ENCODE data around the gene TIMM17A.

Gene TIMM17A

DNA sequence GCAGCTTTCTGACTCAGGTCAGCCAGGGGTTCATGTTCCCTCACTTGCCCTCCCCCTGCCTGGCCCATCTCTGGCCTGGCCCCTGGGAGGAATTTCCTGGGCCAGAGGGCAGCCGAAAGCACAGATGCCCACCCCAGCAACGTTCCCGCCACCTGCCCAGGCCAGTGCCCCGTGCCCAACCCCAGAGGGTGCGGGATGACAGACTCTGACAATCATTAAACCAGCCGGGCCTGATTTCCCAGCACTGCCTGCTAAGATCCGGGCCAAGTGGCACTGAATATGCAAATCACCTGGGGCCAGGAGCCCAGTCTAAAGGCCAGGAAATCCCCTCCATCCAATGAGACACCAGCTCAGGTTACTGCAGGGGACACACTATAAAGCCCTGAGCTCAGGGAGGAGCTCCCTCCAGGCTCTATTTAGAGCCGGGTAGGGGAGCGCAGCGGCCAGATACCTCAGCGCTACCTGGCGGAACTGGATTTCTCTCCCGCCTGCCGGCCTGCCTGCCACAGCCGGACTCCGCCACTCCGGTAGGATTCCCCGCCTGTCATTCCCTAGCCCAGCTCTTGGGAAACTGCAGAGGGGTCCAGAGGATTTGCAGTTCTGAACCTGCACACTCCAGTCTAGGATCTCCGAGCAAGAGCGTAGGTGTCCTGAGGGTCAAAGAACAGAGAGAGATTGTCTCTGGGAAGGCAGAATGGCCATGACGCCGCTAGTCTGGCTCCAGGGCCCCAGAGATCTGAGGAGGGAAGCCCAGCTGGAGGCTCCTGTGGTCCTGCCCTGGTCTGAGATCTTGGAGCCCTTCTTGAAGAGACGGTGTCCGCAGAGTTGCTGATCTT is 55.1 kb downstream of the TIMM17A start, which contains the start of gene ELF3:
Gene ELF3 (plus strand): TSS at position 408 of the 836 bp plus-strand sequence. CDS start 550 bp downstream, outside the sequence.
- DNase-seq (ENCODE audit: insufficient read length, low spot score): no peak
- TF ChIP-seq POU2F2 (IDR thresholded peaks at IDR 0.05; ENCODE audit: low read depth, low read length) (peak; percentile 92; the same call in 1 of the 2 replicates), SPI1 (IDR thresholded peaks at IDR 0.05; ENCODE audit: low read depth, low read length) (no peak), POLR2A (IDR thresholded peaks at IDR 0.05; ENCODE audit: low read depth, low read length) (no peak), TAF1 (IDR thresholded peaks at IDR 0.05; ENCODE audit: low read depth, low read length) (no peak)
- no peak for FAIRE-seq

DNA sequence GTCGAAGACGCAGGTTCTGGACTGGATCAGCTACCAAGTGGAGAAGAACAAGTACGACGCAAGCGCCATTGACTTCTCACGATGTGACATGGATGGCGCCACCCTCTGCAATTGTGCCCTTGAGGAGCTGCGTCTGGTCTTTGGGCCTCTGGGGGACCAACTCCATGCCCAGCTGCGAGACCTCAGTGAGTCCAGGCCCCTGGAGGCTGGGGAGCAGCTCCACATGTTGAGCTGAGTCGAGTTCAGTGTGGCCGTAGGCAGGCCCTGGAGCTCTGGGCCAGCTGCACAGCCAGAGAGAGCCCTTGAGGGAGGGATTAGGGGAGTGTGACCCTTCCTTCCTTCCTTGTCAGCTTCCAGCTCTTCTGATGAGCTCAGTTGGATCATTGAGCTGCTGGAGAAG is 56.7 kb downstream of the TIMM17A start:
- TF ChIP-seq SPI1 (IDR thresholded peaks at IDR 0.05; ENCODE audit: low read depth, low read length) (no peak), POLR2AphosphoS5 (IDR thresholded peaks at IDR 0.05; ENCODE audit: low read depth, low read length) (no peak), POU2F2 (IDR thresholded peaks at IDR 0.05; ENCODE audit: low read depth, low read length) (no peak), TAF1 (IDR thresholded peaks at IDR 0.05; ENCODE audit: low read depth, low read length) (no peak), PAX5 (IDR thresholded peaks at IDR 0.05; ENCODE audit: insufficient read depth, low read length, severe bottlenecking) (no peak), POLR2A (IDR thresholded peaks at IDR 0.05; ENCODE audit: low read depth, low read length) (no peak)
- FAIRE-seq: no peak

DNA sequence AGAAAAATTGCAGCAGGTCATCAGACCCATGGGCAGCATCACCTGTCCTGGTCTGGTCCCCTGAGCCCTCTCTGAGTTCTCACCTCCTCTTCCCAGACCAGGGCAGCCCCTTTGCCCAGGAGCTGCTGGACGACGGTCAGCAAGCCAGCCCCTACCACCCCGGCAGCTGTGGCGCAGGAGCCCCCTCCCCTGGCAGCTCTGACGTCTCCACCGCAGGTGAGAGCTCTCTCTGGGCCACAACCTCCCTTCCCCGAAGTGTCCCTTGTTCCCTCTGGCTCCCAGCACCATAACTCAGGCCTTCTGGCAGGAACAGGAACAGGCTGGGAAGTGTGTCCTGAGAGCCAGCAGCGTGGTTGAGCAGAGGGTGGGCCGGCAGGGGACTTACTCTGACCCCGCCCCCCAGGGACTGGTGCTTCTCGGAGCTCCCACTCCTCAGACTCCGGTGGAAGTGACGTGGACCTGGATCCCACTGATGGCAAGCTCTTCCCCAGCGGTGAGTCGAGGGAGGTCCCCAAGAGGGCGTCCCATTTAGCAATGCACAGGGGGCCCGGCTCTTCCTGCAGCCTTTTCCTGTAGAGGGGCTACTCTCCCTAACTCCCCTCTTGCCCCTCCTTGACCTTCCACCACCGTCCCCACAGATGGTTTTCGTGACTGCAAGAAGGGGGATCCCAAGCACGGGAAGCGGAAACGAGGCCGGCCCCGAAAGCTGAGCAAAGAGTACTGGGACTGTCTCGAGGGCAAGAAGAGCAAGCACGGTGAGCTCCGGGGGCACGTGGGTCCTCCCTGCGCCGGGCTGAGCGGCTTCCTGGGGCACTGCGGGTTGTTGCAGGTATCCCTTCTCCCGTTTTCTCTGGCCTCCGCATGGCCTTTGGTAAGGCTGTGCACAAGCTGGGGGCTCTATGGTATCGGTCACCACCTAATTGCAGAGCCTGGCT is 57.5 kb downstream of the TIMM17A start:
- TF ChIP-seq SPI1 (IDR thresholded peaks at IDR 0.05; ENCODE audit: low read depth, low read length): no peak
- TF ChIP-seq POLR2A (IDR thresholded peaks at IDR 0.05; ENCODE audit: low read depth, low read length): no peak
- no peak for TF ChIP-seq PAX5 (IDR thresholded peaks at IDR 0.05; ENCODE audit: insufficient read depth, low read length, severe bottlenecking)
- TF ChIP-seq TAF1 (IDR thresholded peaks at IDR 0.05; ENCODE audit: low read depth, low read length): no peak
- no peak for TF ChIP-seq POLR2AphosphoS5 (IDR thresholded peaks at IDR 0.05; ENCODE audit: low read depth, low read length)
- TF ChIP-seq POU2F2 (IDR thresholded peaks at IDR 0.05; ENCODE audit: low read depth, low read length): no peak
- DNase-seq (ENCODE audit: insufficient read length, low spot score): no peak
- FAIRE-seq: no peak

More for the DNA sequence above, 56.7 kb downstream of the TIMM17A start:
- no peak for DNase-seq (ENCODE audit: insufficient read length, low spot score)

DNA sequence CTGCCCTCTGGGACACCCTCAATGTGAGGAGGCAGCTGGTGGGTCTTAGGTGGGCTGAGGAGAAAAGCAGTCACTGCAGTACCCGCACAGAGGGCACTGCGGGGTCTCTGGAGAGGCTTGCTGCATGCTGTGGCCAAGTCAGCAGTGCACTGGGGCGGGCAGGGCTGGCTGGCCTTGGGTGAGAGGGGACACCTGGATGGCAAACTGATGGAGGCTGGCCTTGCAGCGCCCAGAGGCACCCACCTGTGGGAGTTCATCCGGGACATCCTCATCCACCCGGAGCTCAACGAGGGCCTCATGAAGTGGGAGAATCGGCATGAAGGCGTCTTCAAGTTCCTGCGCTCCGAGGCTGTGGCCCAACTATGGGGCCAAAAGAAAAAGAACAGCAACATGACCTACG is 58.3 kb downstream of the TIMM17A start:
- no peak for DNase-seq (ENCODE audit: insufficient read length, low spot score)
- FAIRE-seq: no peak
- TF ChIP-seq POLR2AphosphoS5 (IDR thresholded peaks at IDR 0.05; ENCODE audit: low read depth, low read length) (no peak), PAX5 (IDR thresholded peaks at IDR 0.05; ENCODE audit: insufficient read depth, low read length, severe bottlenecking) (no peak), SPI1 (IDR thresholded peaks at IDR 0.05; ENCODE audit: low read depth, low read length) (no peak), POU2F2 (IDR thresholded peaks at IDR 0.05; ENCODE audit: low read depth, low read length) (no peak), POLR2A (IDR thresholded peaks at IDR 0.05; ENCODE audit: low read depth, low read length) (no peak), TAF1 (IDR thresholded peaks at IDR 0.05; ENCODE audit: low read depth, low read length) (no peak)

DNA sequence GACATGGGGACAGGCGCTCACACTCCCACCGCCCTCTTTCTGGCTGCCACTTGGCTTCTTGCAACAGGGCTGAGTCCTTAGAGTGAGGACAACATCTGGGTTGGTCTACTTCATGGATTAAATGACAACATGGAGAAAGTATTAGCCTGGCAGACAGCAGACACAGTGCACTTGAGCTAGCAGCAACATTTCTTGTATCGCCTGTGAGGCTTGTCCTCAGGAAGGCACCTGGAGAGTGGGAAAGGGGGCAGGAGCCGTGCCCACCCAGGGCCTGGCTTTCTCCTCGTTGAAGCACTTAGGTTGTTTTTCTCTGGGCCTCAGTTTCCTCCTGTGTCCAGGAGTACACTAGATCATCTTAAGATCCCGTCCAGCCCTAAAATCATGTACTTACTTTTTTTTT is 58.8 kb downstream of the TIMM17A start:
- FAIRE-seq (no peak), DNase-seq (ENCODE audit: insufficient read length, low spot score) (no peak)
- no peak for TF ChIP-seq POLR2A (IDR thresholded peaks at IDR 0.05; ENCODE audit: low read depth, low read length)
- TF ChIP-seq POU2F2 (IDR thresholded peaks at IDR 0.05; ENCODE audit: low read depth, low read length): no peak
- TF ChIP-seq PAX5 (IDR thresholded peaks at IDR 0.05; ENCODE audit: insufficient read depth, low read length, severe bottlenecking): no peak
- TF ChIP-seq TAF1 (IDR thresholded peaks at IDR 0.05; ENCODE audit: low read depth, low read length): no peak
- TF ChIP-seq POLR2AphosphoS5 (IDR thresholded peaks at IDR 0.05; ENCODE audit: low read depth, low read length): no peak
- no peak for TF ChIP-seq SPI1 (IDR thresholded peaks at IDR 0.05; ENCODE audit: low read depth, low read length)

DNA sequence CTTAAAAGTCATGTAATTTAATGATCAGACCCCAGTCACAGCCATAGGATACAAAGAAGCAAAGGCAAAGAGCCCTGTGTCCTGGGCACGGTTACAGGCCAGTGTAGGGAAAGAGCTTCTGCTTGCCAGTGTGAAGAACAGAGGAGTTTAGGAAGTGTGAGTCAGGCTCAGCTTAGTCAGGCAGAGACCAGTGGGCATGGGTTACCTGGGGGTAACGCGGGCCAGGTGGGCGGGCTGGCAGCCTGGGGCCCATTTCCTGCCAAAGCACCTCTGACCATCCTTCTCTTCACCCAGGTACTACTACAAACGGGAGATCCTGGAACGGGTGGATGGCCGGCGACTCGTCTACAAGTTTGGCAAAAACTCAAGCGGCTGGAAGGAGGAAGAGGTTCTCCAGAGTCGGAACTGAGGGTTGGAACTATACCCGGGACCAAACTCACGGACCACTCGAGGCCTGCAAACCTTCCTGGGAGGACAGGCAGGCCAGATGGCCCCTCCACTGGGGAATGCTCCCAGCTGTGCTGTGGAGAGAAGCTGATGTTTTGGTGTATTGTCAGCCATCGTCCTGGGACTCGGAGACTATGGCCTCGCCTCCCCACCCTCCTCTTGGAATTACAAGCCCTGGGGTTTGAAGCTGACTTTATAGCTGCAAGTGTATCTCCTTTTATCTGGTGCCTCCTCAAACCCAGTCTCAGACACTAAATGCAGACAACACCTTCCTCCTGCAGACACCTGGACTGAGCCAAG is 59.8 kb downstream of the TIMM17A start:
- no peak for TF ChIP-seq POLR2AphosphoS5 (IDR thresholded peaks at IDR 0.05; ENCODE audit: low read depth, low read length)
- TF ChIP-seq POU2F2 (IDR thresholded peaks at IDR 0.05; ENCODE audit: low read depth, low read length): no peak
- TF ChIP-seq PAX5 (IDR thresholded peaks at IDR 0.05; ENCODE audit: insufficient read depth, low read length, severe bottlenecking): no peak
- no peak for TF ChIP-seq POLR2A (IDR thresholded peaks at IDR 0.05; ENCODE audit: low read depth, low read length)
- no peak for TF ChIP-seq SPI1 (IDR thresholded peaks at IDR 0.05; ENCODE audit: low read depth, low read length)
- no peak for TF ChIP-seq TAF1 (IDR thresholded peaks at IDR 0.05; ENCODE audit: low read depth, low read length)
- DNase-seq (ENCODE audit: insufficient read length, low spot score) (no peak), FAIRE-seq (no peak)

DNA sequence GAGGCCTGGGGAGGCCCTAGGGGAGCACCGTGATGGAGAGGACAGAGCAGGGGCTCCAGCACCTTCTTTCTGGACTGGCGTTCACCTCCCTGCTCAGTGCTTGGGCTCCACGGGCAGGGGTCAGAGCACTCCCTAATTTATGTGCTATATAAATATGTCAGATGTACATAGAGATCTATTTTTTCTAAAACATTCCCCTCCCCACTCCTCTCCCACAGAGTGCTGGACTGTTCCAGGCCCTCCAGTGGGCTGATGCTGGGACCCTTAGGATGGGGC is 60.3 kb downstream of the TIMM17A start:
- DNase-seq (ENCODE audit: insufficient read length, low spot score): no peak
- TF ChIP-seq POLR2AphosphoS5 (IDR thresholded peaks at IDR 0.05; ENCODE audit: low read depth, low read length): no peak
- TF ChIP-seq POU2F2 (IDR thresholded peaks at IDR 0.05; ENCODE audit: low read depth, low read length): no peak
- no peak for TF ChIP-seq PAX5 (IDR thresholded peaks at IDR 0.05; ENCODE audit: insufficient read depth, low read length, severe bottlenecking)
- TF ChIP-seq TAF1 (IDR thresholded peaks at IDR 0.05; ENCODE audit: low read depth, low read length): no peak
- TF ChIP-seq POLR2A (IDR thresholded peaks at IDR 0.05; ENCODE audit: low read depth, low read length): no peak
- TF ChIP-seq SPI1 (IDR thresholded peaks at IDR 0.05; ENCODE audit: low read depth, low read length): no peak
- FAIRE-seq: no peak

DNA sequence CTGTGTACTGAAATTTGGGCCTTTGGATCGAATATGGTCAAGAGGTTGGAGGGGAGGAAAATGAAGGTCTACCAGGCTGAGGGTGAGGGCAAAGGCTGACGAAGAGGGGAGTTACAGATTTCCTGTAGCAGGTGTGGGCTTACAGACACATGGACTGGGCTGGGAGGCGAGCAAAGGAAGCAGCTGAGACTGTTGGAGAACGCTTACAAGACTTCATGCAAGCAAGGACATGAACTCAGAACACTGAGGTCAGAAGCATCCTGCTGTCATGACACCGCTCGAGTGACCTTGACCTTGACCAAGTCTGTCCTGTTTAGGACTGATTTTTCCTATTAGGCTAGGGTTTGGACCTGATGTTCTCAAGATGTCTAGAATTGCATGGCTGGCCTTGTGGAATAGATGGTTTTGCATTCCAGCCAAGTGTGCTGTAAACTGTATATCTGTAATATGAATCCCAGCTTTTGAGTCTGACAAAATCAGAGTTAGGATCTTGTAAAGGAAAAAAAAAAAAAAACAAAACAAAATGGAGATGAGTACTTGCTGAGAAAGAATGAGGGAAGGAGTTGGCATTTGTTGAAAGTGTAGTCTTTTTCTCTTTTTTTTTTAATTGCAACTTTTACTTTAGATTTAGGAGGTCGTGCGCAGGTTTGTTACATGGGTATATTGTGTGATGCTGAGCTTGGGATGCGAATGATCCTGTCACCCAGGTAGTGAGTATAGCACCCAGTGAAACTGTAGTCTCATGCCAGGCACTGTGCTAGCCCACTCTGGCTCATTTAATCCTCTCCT is 60.9 kb downstream of the TIMM17A start:
- TF ChIP-seq PAX5 (IDR thresholded peaks at IDR 0.05; ENCODE audit: insufficient read depth, low read length, severe bottlenecking) (no peak), POLR2AphosphoS5 (IDR thresholded peaks at IDR 0.05; ENCODE audit: low read depth, low read length) (no peak), POLR2A (IDR thresholded peaks at IDR 0.05; ENCODE audit: low read depth, low read length) (no peak), TAF1 (IDR thresholded peaks at IDR 0.05; ENCODE audit: low read depth, low read length) (no peak), POU2F2 (IDR thresholded peaks at IDR 0.05; ENCODE audit: low read depth, low read length) (no peak), SPI1 (IDR thresholded peaks at IDR 0.05; ENCODE audit: low read depth, low read length) (no peak)
- DNase-seq (ENCODE audit: insufficient read length, low spot score): no peak
- no peak for FAIRE-seq

Measured in GM12891 (cell line).